Esophagus muscularis mucosa (tissue), 4 donors: ENCODE measurements around the gene GRIK4.

Experiments used
- CTCF ChIP-seq, 3 experiments: fragments of 200-600 bp in 2 of 3; fragments of 450-650 bp in 1 of 3; sonication (generic) in 2 of 3; IDR thresholded peaks; one replicate each; pipeline ENCODE4 v1.5.1; 2017 to 2019; ENCODE audit warnings: antibody characterized with exemption in 3 of 3, mild to moderate bottlenecking in 2 of 3, moderate library complexity in 1 of 3
- EP300 ChIP-seq: sonication (generic); formaldehyde crosslinking; IDR thresholded peaks from one replicate; pipeline ENCODE4 v1.6.1; 2017; ENCODE audit warnings: antibody characterized with exemption
- POLR2A ChIP-seq: fragments of 450-650 bp; IDR thresholded peaks from one replicate; pipeline ENCODE4 v1.6.1; 2017; ENCODE audit warnings: antibody characterized with exemption, moderate library complexity, mild to moderate bottlenecking, low read depth
- POLR2AphosphoS5 ChIP-seq, 2 donors: sonication (generic); formaldehyde crosslinking; IDR thresholded peaks; one replicate each; pipeline ENCODE4 v1.6.1; 2017; ENCODE audit warnings: antibody characterized with exemption in 2 of 2

DNA sequence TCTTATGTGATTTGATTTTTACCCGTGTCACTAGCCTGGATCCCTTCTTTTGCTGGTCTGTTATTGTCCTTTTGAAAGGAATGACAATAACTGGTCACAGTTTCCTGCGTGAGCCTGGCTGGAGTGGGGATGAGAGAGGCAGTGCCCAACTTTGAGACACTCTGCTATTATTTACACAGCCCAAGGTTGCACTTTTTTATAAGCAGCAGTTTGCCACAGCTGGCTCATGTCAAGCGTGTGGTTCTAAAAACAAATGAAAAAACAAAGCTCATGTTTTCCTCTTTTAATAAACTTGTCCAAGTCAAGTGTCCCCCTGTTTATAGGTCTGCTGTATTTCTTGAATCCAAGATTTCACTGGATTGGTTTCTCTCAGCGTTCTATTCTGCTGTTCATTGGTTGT, 201.3 kb downstream of the GRIK4 start:
- TF ChIP-seq CTCF (IDR thresholded peaks at IDR 0.05) (no peak), POLR2A (no peak), POLR2AphosphoS5 (IDR thresholded peaks at IDR 0.05) (no peak), EP300 (no peak)
